Suprapubic skin (tissue), 4 donors: Measurements from ENCODE around the gene THAP2. TPM values are rescaled to one million over a fixed set of nuclear protein-coding genes. Genes with fewer than 3 reads are reported as not detected.

Source experiments
- DNase-seq, 2 donors: peaks; one replicate each; pipeline ENCODE4 v3.0.0-alpha.2; 2019; ENCODE audit warnings: low spot score in 2 of 2
- H3K27ac ChIP-seq: fragments of 200-600 bp; sonication (generic); one replicate; pipeline ENCODE4 v1.5.1; 2019
- H3K27me3 ChIP-seq: fragments of 200-600 bp; sonication (generic); one replicate; pipeline ENCODE4 v1.5.1; 2019
- H3K36me3 ChIP-seq: fragments of 200-600 bp; sonication (generic); one replicate; pipeline ENCODE4 v1.5.1; 2019
- H3K4me1 ChIP-seq: fragments of 200-600 bp; sonication (generic); one replicate; pipeline ENCODE4 v1.5.1; 2019
- H3K4me3 ChIP-seq: fragments of 200-600 bp; sonication (generic); one replicate; pipeline ENCODE4 v1.5.1; 2019; ENCODE audit warnings: mild to moderate bottlenecking
- H3K9me3 ChIP-seq: fragments of 200-600 bp; sonication (generic); one replicate; pipeline ENCODE4 v1.5.1; 2019
- CTCF ChIP-seq, 2 donors: fragments of 200-600 bp in 1 of 2; fragments of 450-650 bp in 1 of 2; sonication (generic) in 1 of 2; IDR thresholded peaks; one replicate each; pipeline ENCODE4 v1.5.1; 2016 to 2019; ENCODE audit warnings: antibody characterized with exemption in 2 of 2, mild to moderate bottlenecking in 1 of 2, moderate library complexity in 1 of 2
- EP300 ChIP-seq: sonication (generic); formaldehyde crosslinking; IDR thresholded peaks from one replicate; pipeline ENCODE4 v1.6.1; 2017; ENCODE audit warnings: antibody characterized with exemption
- POLR2A ChIP-seq, 2 donors: fragments of 450-650 bp; IDR thresholded peaks; one replicate each; pipeline ENCODE4 v1.6.1; 2017; ENCODE audit warnings: antibody characterized with exemption in 2 of 2, mild to moderate bottlenecking in 2 of 2, moderate library complexity in 2 of 2
- POLR2AphosphoS5 ChIP-seq, 3 donors: sonication (generic); formaldehyde crosslinking; IDR thresholded peaks; one replicate each; pipeline ENCODE4 v1.6.1; 2017; ENCODE audit warnings: antibody characterized with exemption in 3 of 3
- WGBS: methylation state at CpG from one replicate; pipeline ENCODE4 v1.1.5; 2018; 5-methylcytosine and 5-hydroxymethylcytosine counted together
- total RNA-seq, 4 donors: library from RNA; depleted of rRNA; stranded (reverse); fragments of >200 nt; gene quantifications; one replicate each; pipeline ENCODE4 v1.1.0, GENCODE V29; 2016

Gene THAP2
- total RNA-seq, 4 donors from 2014 or later = 1.9 to 3.6 (median 3.3) TPM

DNA sequence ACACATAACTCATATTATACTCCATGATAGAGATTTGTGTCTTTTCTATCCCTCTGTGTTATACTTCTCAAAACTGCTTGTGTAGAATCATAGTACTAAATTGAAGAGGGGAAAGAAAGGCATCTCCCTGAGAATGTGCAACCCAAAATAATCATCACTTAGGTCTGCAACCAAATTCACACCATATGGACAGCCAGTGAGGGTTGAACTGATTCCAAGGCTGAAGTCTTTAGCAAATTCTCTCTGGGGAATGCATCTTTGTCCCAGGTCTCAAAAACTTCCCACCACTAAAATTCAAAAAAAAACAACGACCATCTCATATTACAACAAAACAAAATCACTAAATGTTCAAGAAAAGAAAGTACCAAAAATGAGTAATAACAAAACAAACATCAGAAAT, 11.4 kb upstream of the THAP2 start:
- Histone ChIP-seq H3K36me3 (peaks cover 22% of the 10 kb centered on the region), H3K27me3 (no peaks in the 10 kb centered on the region), H3K4me1 (peaks cover 35% of the 10 kb centered on the region), H3K9me3 (no peaks in the 10 kb centered on the region), H3K4me3 (no peak overlapping the region), H3K27ac (no peak overlapping the region)
- 93% methylated on average over 1 of the region's 1 CpG for WGBS
- no peak for DNase-seq
- TF ChIP-seq EP300 (no peak), POLR2AphosphoS5 (IDR thresholded peaks at IDR 0.05) (no peak), CTCF (IDR thresholded peaks at IDR 0.05) (no peak)

DNA sequence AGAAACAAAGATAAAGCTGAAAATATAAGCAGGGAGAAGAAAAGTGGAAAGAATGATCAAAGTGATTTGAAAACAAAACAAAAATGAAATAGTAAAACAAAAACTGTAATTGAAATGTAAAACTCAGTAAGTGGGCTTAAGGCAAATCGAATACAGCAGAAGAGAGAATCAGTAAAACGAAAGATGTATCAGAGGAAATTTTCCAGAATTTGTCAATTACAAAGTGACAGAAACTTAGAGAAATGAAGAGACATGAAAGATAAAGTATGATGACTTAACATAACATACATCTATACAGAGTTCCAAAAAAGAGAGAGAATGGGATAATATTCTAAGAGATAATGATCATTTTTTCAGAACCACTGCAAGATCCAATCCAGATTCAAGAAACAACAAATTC, 11.0 kb upstream of the THAP2 start:
- TF ChIP-seq EP300 (no peak), POLR2A (IDR thresholded peaks at IDR 0.05) (no peak), CTCF (IDR thresholded peaks at IDR 0.05) (no peak), POLR2AphosphoS5 (IDR thresholded peaks at IDR 0.05) (no peak)
- Histone ChIP-seq H3K4me3 (no peak overlapping the region), H3K27ac (no peak overlapping the region), H3K9me3 (no peaks in the 10 kb centered on the region), H3K4me1 (peaks cover 35% of the 10 kb centered on the region), H3K36me3 (peaks cover 27% of the 10 kb centered on the region), H3K27me3 (no peaks in the 10 kb centered on the region)
- WGBS = 92% methylated on average over 2 of the region's 2 CpGs
- DNase-seq = no peak

DNA sequence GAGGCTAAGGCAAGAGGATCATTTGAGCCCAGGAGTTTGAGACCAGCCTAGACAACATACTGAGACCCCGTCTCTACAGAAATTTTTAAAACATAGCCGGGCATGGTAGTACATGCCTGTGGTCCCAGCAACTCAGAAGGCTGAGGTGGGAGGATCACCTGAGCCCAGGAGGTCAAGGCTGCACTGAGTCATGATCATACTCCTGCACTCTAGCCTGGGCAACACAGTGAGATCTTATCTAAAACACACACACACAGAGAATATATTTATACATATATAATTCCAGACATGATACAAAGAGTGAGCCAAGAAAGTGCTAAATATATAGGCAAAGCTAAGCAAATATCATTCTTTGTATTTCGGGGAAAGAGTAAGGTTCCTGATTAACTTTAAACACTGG, 9.9 kb upstream of the THAP2 start:
- Histone ChIP-seq H3K9me3 (no peaks in the 10 kb centered on the region), H3K27ac (no peak overlapping the region), H3K27me3 (no peaks in the 10 kb centered on the region), H3K4me3 (no peak overlapping the region), H3K4me1 (peaks cover 33% of the 10 kb centered on the region), H3K36me3 (peaks cover 38% of the 10 kb centered on the region)
- TF ChIP-seq CTCF (IDR thresholded peaks at IDR 0.05) (no peak), EP300 (no peak), POLR2A (IDR thresholded peaks at IDR 0.05) (no peak), POLR2AphosphoS5 (IDR thresholded peaks at IDR 0.05) (no peak)
- 99% methylated on average over 3 of the region's 3 CpGs for WGBS
- DNase-seq = no peak

DNA sequence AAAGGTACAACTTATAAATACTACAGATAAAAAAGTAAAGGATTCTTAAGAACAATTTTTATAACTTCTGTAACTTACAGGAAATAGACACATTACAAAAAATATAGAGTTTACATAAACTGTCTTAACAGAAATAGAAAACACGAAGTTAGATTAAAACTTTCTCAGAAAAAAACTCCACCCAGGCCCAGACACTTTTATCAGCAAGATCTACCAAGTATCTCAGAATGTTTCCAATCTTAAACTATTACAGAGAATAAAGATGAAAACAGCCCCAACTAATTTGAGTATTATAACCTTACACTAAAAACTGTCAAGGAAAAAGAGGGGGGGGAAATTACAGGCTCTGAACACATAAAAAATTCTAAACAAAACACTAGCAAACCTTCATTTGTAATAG, 8.6 kb upstream of the THAP2 start:
- WGBS = 39% methylated on average over 1 of the region's 1 CpG
- peaks cover 42% of the 10 kb centered on the region for H3K4me1 ChIP-seq
- no peak for TF ChIP-seq EP300
- TF ChIP-seq POLR2AphosphoS5 (IDR thresholded peaks at IDR 0.05) = no peak
- no peak for TF ChIP-seq CTCF (IDR thresholded peaks at IDR 0.05)
- TF ChIP-seq POLR2A (IDR thresholded peaks at IDR 0.05) = no peak
- no peak for DNase-seq
- H3K36me3 ChIP-seq = peaks cover 39% of the 10 kb centered on the region
- no peaks in the 10 kb centered on the region for H3K27me3 ChIP-seq
- no peaks in the 10 kb centered on the region for H3K9me3 ChIP-seq
- H3K4me3 ChIP-seq = no peak overlapping the region
- H3K27ac ChIP-seq = no peak overlapping the region

GRCh38 chr12:71655907-71656306, 8.2 kb upstream of the THAP2 start:
- DNase-seq = no peak
- H3K4me3 ChIP-seq = no peak overlapping the region
- H3K27me3 ChIP-seq = no peaks in the 10 kb centered on the region
- peaks cover 43% of the 10 kb centered on the region for H3K4me1 ChIP-seq
- WGBS = 93% methylated on average over 1 of the region's 1 CpG
- peaks cover 39% of the 10 kb centered on the region for H3K36me3 ChIP-seq
- no peaks in the 10 kb centered on the region for H3K9me3 ChIP-seq
- no peak overlapping the region for H3K27ac ChIP-seq
- TF ChIP-seq CTCF (IDR thresholded peaks at IDR 0.05) (no peak), EP300 (no peak), POLR2A (IDR thresholded peaks at IDR 0.05) (no peak), POLR2AphosphoS5 (IDR thresholded peaks at IDR 0.05) (no peak)
